Hepatocyte (in vitro differentiated cells): ENCODE data around the gene TRIM37. TPM values are rescaled to one million over a fixed set of nuclear protein-coding genes. Genes with fewer than 3 reads are reported as not detected.

Source experiments
- DNase-seq: peaks from one replicate; pipeline ENCODE4 v3.0.0-alpha.2; 2016; ENCODE audit warnings: low spot score
- H2AFZ ChIP-seq: fragments of 200-600 bp; sonication (generic); 2 replicates; pipeline ENCODE4 v1.6.0; 2016; ENCODE audit warnings: antibody characterized with exemption, mild to moderate bottlenecking
- H3K27ac ChIP-seq: fragments of 200-600 bp; sonication (generic); 2 replicates; pipeline ENCODE4 v1.5.1; 2016; ENCODE audit warnings: mild to moderate bottlenecking
- H3K27me3 ChIP-seq: fragments of 200-600 bp; sonication (generic); 2 replicates; pipeline ENCODE4 v1.6.1; 2016
- H3K36me3 ChIP-seq: fragments of 200-600 bp; sonication (generic); replicated peaks from 2 replicates; pipeline ENCODE4 v1.5.1; 2016; ENCODE audit warnings: low read depth; ENCODE audit not compliant: insufficient read depth
- H3K4me1 ChIP-seq: fragments of 200-600 bp; sonication (generic); 2 replicates; pipeline ENCODE4 v1.5.1; 2016; ENCODE audit warnings: mild to moderate bottlenecking, moderate library complexity; ENCODE audit not compliant: insufficient read depth
- H3K4me2 ChIP-seq: fragments of 200-600 bp; sonication (generic); 2 replicates; pipeline ENCODE4 v1.6.0; 2016
- H3K4me3 ChIP-seq: fragments of 200-600 bp; sonication (generic); 2 replicates; pipeline ENCODE4 v1.5.1; 2016; ENCODE audit warnings: mild to moderate bottlenecking
- H3K79me2 ChIP-seq: fragments of 200-600 bp; sonication (generic); 2 replicates; pipeline ENCODE4 v1.6.0; 2017; ENCODE audit warnings: mild to moderate bottlenecking
- H3K9me2 ChIP-seq: fragments of 200-600 bp; sonication (generic); replicated peaks from 2 replicates; pipeline ENCODE4 v1.6.0; 2017; ENCODE audit warnings: mild to moderate bottlenecking; ENCODE audit not compliant: insufficient read depth
- H3K9me3 ChIP-seq: fragments of 200-600 bp; sonication (generic); 2 replicates; pipeline ENCODE4 v1.5.1; 2016; ENCODE audit warnings: low read depth, mild to moderate bottlenecking
- H4K20me1 ChIP-seq: fragments of 200-600 bp; sonication (generic); 2 replicates; pipeline ENCODE4 v1.6.0; 2016; ENCODE audit warnings: mild to moderate bottlenecking; ENCODE audit not compliant: insufficient read depth, poor library complexity, severe bottlenecking
- EZH2 ChIP-seq: fragments of 200-600 bp; sonication (generic); IDR thresholded peaks from 2 replicates; pipeline ENCODE4 v1.6.1; 2016; ENCODE audit warnings: antibody characterized with exemption, mild to moderate bottlenecking, borderline replicate concordance
- EZH2phosphoT487 ChIP-seq: fragments of 200-600 bp; sonication (generic); IDR thresholded peaks from one replicate; pipeline ENCODE4 v1.6.1; 2018; ENCODE audit warnings: antibody characterized with exemption, mild to moderate bottlenecking, low read depth, moderate library complexity; ENCODE audit not compliant: unreplicated experiment, severe bottlenecking
- WGBS: methylation state at CpG from one replicate; pipeline ENCODE4 v1.1.6; 2016; ENCODE audit warnings: low lambda C conversion rate; ENCODE audit errors: missing lambda C conversion rate; 5-methylcytosine and 5-hydroxymethylcytosine counted together
- polyA plus RNA-seq: library from polyadenylated mRNA; unstranded; fragments of >200 nt; fragmentation: Nextera tagmentation; extraction: Ambion mirVana; gene quantifications from 2 replicates; pipeline ENCODE4 v1.2.1, GENCODE V29; 2016
- total RNA-seq: library from RNA; depleted of rRNA; stranded (reverse); fragments of >200 nt; gene quantifications from 2 replicates; pipeline ENCODE4 v1.2.3, GENCODE V29; 2014
- TF ChIP-seq, protein P1 (sequence below): fragments of 200-600 bp; sonication (generic); IDR thresholded peaks from 2 replicates; pipeline ENCODE4 v1.5.1; 2016; ENCODE audit warnings: antibody characterized with exemption, mild to moderate bottlenecking; ENCODE audit not compliant: poor library complexity

TRIM37 gene
- total and polyA plus RNA-seq, 2 experiments from 2014 or later, result 9.7 to 20.3 TPM

- no peak overlapping the region for H3K4me3 ChIP-seq
- H3K4me1 ChIP-seq, result no peaks in the 10 kb centered on the region
- H3K9me3 ChIP-seq, result no peaks in the 10 kb centered on the region
- TF ChIP-seq EZH2phosphoT487, result no peak
- TF ChIP-seq EZH2, result no peak
- TF ChIP-seq, protein P1, sequence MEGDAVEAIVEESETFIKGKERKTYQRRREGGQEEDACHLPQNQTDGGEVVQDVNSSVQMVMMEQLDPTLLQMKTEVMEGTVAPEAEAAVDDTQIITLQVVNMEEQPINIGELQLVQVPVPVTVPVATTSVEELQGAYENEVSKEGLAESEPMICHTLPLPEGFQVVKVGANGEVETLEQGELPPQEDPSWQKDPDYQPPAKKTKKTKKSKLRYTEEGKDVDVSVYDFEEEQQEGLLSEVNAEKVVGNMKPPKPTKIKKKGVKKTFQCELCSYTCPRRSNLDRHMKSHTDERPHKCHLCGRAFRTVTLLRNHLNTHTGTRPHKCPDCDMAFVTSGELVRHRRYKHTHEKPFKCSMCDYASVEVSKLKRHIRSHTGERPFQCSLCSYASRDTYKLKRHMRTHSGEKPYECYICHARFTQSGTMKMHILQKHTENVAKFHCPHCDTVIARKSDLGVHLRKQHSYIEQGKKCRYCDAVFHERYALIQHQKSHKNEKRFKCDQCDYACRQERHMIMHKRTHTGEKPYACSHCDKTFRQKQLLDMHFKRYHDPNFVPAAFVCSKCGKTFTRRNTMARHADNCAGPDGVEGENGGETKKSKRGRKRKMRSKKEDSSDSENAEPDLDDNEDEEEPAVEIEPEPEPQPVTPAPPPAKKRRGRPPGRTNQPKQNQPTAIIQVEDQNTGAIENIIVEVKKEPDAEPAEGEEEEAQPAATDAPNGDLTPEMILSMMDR, result no peak
- no peak overlapping the region for H3K27ac ChIP-seq
- no peaks in the 10 kb centered on the region for H3K79me2 ChIP-seq
- no peak for DNase-seq
- H3K27me3 ChIP-seq, result no peaks in the 10 kb centered on the region
- H3K36me3 ChIP-seq, result no peaks in the 10 kb centered on the region
- H4K20me1 ChIP-seq, result no peaks in the 10 kb centered on the region
- 97% methylated on average over 3 of the region's 3 CpGs for WGBS
- H2AFZ ChIP-seq, result no peak overlapping the region
- no peak overlapping the region for H3K4me2 ChIP-seq
- no peaks in the 10 kb centered on the region for H3K9me2 ChIP-seq
Observed at GRCh38 chr17:59111539-59111938, 4.9 kb upstream of the TRIM37 start.

DNA sequence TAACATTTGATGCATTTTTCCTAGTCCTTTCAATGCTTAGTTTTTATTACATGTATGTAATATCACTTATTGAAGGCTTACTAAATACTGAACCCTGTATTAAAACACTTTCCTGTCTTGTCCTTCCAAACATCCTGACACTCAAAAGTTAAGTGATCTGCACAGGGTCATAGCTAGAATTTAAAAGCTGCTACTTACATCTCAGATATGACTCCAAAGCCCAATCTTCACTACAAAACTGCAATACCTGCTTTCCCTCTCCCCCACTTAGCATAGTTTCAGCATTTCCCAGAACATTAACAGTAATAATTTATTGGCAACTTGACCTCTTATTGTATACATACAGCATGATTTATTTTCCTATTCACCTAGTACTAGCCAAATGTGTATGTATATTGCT, 4.3 kb upstream of the TRIM37 start:
- no peaks in the 10 kb centered on the region for H3K9me3 ChIP-seq
- H3K4me1 ChIP-seq, result no peaks in the 10 kb centered on the region
- H3K27ac ChIP-seq, result no peak overlapping the region
- H3K27me3 ChIP-seq, result no peaks in the 10 kb centered on the region
- no peaks in the 10 kb centered on the region for H3K9me2 ChIP-seq
- H3K4me2 ChIP-seq, result no peak overlapping the region
- H4K20me1 ChIP-seq, result no peaks in the 10 kb centered on the region
- TF ChIP-seq EZH2phosphoT487 (no peak), EZH2 (no peak)
- TF ChIP-seq, protein P1, result no peak
- H3K79me2 ChIP-seq, result peaks cover under 1% of the 10 kb centered on the region
- no peak overlapping the region for H2AFZ ChIP-seq
- no peak overlapping the region for H3K4me3 ChIP-seq
- H3K36me3 ChIP-seq, result no peaks in the 10 kb centered on the region
- DNase-seq, result no peak

DNA sequence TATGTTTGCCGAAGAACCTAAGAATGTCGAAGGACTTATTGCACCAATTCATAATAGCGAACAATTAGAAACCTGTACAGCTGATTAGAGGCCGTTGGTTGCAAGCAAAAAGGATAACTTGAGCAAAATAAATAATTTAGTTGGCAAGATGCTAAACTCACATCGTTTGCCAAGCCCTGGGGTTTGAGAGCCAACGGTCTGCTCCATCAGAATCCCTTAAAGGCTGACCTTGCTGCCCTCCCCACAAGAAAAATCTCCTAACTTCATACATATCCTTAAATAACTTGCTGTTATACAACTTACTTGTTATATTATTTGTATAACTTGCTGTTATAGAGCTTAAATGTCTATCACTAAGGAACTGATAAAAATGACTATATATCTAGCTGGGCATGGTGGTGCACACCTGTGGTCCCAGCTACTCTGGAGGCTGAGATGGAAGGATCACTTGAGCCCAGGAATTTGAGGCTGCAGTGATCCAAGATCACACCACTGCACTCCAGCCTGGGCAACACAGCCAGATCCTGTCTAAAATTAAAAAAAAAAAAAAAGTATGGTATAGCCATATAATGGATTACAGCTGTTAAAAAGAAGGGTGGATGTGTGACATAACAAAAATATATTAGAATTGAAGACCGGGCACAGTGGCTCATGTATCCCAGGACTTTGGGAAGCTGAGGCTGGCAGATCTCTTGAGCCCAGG, 1.9 kb upstream of the TRIM37 start:
- no peak overlapping the region for H3K27ac ChIP-seq

More for the DNA sequence above, 1.9 kb upstream of the TRIM37 start:
- TF ChIP-seq, protein P1, result no peak
- TF ChIP-seq EZH2phosphoT487 (no peak), EZH2 (no peak)
- no peak overlapping the region for H3K4me2 ChIP-seq
- no peaks in the 10 kb centered on the region for H3K9me3 ChIP-seq
- no peak overlapping the region for H3K4me3 ChIP-seq
- H3K36me3 ChIP-seq, result no peaks in the 10 kb centered on the region
- no peaks in the 10 kb centered on the region for H3K27me3 ChIP-seq
- no peak for DNase-seq
- WGBS, result 96% methylated on average over 7 of the region's 7 CpGs
- H2AFZ ChIP-seq, result no peak overlapping the region
- H4K20me1 ChIP-seq, result no peaks in the 10 kb centered on the region
- no peaks in the 10 kb centered on the region for H3K9me2 ChIP-seq
- peaks cover 25% of the 10 kb centered on the region for H3K79me2 ChIP-seq
- no peaks in the 10 kb centered on the region for H3K4me1 ChIP-seq
